ENCODE results near the gene NR3C1. TPM values are rescaled to one million over a fixed set of nuclear protein-coding genes. Genes with fewer than 3 reads are reported as not detected.

NR3C1 gene
- total and polyA plus RNA-seq, 8 donors, result 6.5 to 42.2 (median 27.1) TPM

GRCh38 chr5:143284521-143284920, 119.0 kb downstream of the NR3C1 start:
- H3K27ac ChIP-seq, result no peak overlapping the region
- TF ChIP-seq, protein P1, sequence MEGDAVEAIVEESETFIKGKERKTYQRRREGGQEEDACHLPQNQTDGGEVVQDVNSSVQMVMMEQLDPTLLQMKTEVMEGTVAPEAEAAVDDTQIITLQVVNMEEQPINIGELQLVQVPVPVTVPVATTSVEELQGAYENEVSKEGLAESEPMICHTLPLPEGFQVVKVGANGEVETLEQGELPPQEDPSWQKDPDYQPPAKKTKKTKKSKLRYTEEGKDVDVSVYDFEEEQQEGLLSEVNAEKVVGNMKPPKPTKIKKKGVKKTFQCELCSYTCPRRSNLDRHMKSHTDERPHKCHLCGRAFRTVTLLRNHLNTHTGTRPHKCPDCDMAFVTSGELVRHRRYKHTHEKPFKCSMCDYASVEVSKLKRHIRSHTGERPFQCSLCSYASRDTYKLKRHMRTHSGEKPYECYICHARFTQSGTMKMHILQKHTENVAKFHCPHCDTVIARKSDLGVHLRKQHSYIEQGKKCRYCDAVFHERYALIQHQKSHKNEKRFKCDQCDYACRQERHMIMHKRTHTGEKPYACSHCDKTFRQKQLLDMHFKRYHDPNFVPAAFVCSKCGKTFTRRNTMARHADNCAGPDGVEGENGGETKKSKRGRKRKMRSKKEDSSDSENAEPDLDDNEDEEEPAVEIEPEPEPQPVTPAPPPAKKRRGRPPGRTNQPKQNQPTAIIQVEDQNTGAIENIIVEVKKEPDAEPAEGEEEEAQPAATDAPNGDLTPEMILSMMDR (IDR thresholded peaks at IDR 0.05), result no peak
- 92 to 94% methylated on average over 3 of the region's 3 CpGs for WGBS, 2 donors

GRCh38 chr5:143284002-143284401, 119.5 kb downstream of the NR3C1 start:
- intact Hi-C loops (cut with DNase I), result no loop called here
- Histone ChIP-seq H3K36me3 (peaks cover 0 to 13% (median 3%) of the 10 kb centered on the region in 3 donors), H3K27me3 (no peaks in the 10 kb centered on the region), H3K4me1 (peaks cover 0 to 3% (median 0%) of the 10 kb centered on the region in 3 donors), H3K27ac (no peak overlapping the region), H3K9me3 (no peaks in the 10 kb centered on the region), H3K4me3 (no peak overlapping the region)
- WGBS, 2 donors, result 98 to 99% methylated on average over 4 of the region's 4 CpGs
- ATAC-seq, result no peak
- no peak for FAIRE-seq
- DNase-seq, result no peak
- TF ChIP-seq, protein P1 (IDR thresholded peaks at IDR 0.05), result no peak

More at GRCh38 chr5:143284521-143284920, 119.0 kb downstream of the NR3C1 start:
- DNase-seq (no peak), FAIRE-seq (no peak), ATAC-seq (no peak)
- H3K27me3 ChIP-seq, result no peaks in the 10 kb centered on the region
- intact Hi-C loops (cut with DNase I), result no loop called here
- no peak overlapping the region for H3K4me3 ChIP-seq
- no peaks in the 10 kb centered on the region for H3K9me3 ChIP-seq
- peaks cover 0 to 3% (median 0%) of the 10 kb centered on the region in 3 donors for H3K4me1 ChIP-seq
- H3K36me3 ChIP-seq, result peaks cover 0 to 13% (median 3%) of the 10 kb centered on the region in 3 donors

GRCh38 chr5:143281226-143281625, 122.3 kb downstream of the NR3C1 start:
- peaks cover 0 to 19% (median 3%) of the 10 kb centered on the region in 3 donors for H3K36me3 ChIP-seq
- TF ChIP-seq, protein P1 (IDR thresholded peaks at IDR 0.05), result no peak
- H3K27ac ChIP-seq, result no peak overlapping the region
- ATAC-seq, result no peak
- H3K4me1 ChIP-seq, result peaks cover 0 to 3% (median 0%) of the 10 kb centered on the region in 3 donors
- no peak for FAIRE-seq
- no peak overlapping the region for H3K4me3 ChIP-seq
- H3K9me3 ChIP-seq, result no peaks in the 10 kb centered on the region
- WGBS, 2 donors, result 95 to 96% methylated on average over 3 of the region's 3 CpGs
- H3K27me3 ChIP-seq, result no peaks in the 10 kb centered on the region
- intact Hi-C loops (cut with DNase I), result no loop called here
- no peak for DNase-seq

DNA sequence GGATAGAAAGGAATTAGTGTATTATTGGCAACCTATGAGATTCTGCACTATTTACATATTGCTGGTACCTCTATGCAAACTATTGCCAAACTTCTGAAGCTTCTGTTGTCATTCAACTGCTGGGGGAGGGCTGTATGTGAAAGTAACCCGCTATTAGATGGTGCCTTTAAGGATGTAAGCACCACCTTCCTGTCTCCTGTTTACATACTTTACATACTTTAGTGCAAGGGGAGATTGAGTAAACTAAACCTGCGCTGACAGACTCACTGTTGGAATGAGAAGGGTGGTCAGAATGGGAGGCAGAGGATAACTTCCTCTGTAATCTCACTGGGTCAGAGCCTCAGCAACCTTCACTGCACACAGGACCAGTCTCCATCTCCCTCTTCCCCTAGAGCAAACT, 123.8 kb downstream of the NR3C1 start:
- intact Hi-C loops (cut with DNase I), result no loop called here
- ATAC-seq, result no peak
- Histone ChIP-seq H3K36me3 (peaks cover 0 to 19% (median 3%) of the 10 kb centered on the region in 3 donors), H3K27me3 (no peaks in the 10 kb centered on the region), H3K27ac (no peak overlapping the region), H3K9me3 (no peaks in the 10 kb centered on the region), H3K4me3 (no peak overlapping the region), H3K4me1 (no peaks in the 10 kb centered on the region)
- DNase-seq, result no peak
- no peak for FAIRE-seq
- TF ChIP-seq, protein P1 (IDR thresholded peaks at IDR 0.05), result no peak
- WGBS, 2 donors, result 78% methylated on average over 2 of the region's 2 CpGs

GRCh38 chr5:143277536-143277935, 126.0 kb downstream of the NR3C1 start:
- no peak for FAIRE-seq
- TF ChIP-seq, protein P1 (IDR thresholded peaks at IDR 0.05), result no peak
- no peak for DNase-seq
- H3K36me3 ChIP-seq, result peaks cover 0 to 18% (median 0%) of the 10 kb centered on the region in 3 donors
- no peaks in the 10 kb centered on the region for H3K9me3 ChIP-seq
- H3K4me3 ChIP-seq, result no peak overlapping the region
- no peaks in the 10 kb centered on the region for H3K4me1 ChIP-seq
- H3K27me3 ChIP-seq, result no peaks in the 10 kb centered on the region
- intact Hi-C loops (cut with DNase I), result no loop called here
- ATAC-seq, result no peak
- WGBS, 2 donors, result 91 to 96% methylated on average over 2 of the region's 2 CpGs
- H3K27ac ChIP-seq, result no peak overlapping the region
